SKM-1 (cell line): ENCODE measurements around the gene ODAD4.
"Not testable (repeated sequence)": the region's sequence is repeated elsewhere in the genome, so short reads cannot be mapped to it uniquely, and the experiment has no call there.

Experiments
- DNase-seq: peaks from one replicate; lab custom pipeline; 2025; ENCODE audit not compliant: unreplicated experiment; lab: John Stamatoyannopoulos, UW

ODAD4 gene

GRCh38 chr17:42000413-42001133 is 70.2 kb downstream of the ODAD4 start:
- DNase-seq: no peak

- DNase-seq: no peak
Measured at GRCh38 chr17:42001729-42002128, 71.3 kb downstream of the ODAD4 start.

- no peak for DNase-seq
Measured at GRCh38 chr17:42002175-42002791, 71.9 kb downstream of the ODAD4 start.

- DNase-seq: no peak
Measured at GRCh38 chr17:42002792-42003301, 72.4 kb downstream of the ODAD4 start.

- no peak for DNase-seq
Measured at GRCh38 chr17:42005166-42005565, 74.7 kb downstream of the ODAD4 start.

- no peak for DNase-seq
Measured at GRCh38 chr17:42009170-42009569, 78.8 kb downstream of the ODAD4 start.

- not testable (repeated sequence) for DNase-seq
Measured at GRCh38 chr17:42010266-42010680, 79.9 kb downstream of the ODAD4 start.

- no peak for DNase-seq
Measured at GRCh38 chr17:42010898-42011516, 80.6 kb downstream of the ODAD4 start.

GRCh38 chr17:42012363-42012762 is 81.9 kb downstream of the ODAD4 start:
- not testable (repeated sequence) for DNase-seq

GRCh38 chr17:42013740-42014139 is 83.3 kb downstream of the ODAD4 start:
- DNase-seq: not testable (repeated sequence)
